GM18526 (cell line): ENCODE measurements around the gene BICD1.

Experiments used
- POLR2A ChIP-seq: IDR thresholded peaks from 3 replicates; pipeline ENCODE4 v1.6.1; 2011; ENCODE audit not compliant: insufficient read length; ENCODE audit errors: extremely low read depth

The BICD1 gene

GRCh38 chr12:32098112-32098511 lies 8.5 kb upstream of the BICD1 start:
- TF ChIP-seq POLR2A, result no peak

- TF ChIP-seq POLR2A, result no peak
Observed at GRCh38 chr12:32100361-32100760, 6.3 kb upstream of the BICD1 start.

GRCh38 chr12:32100888-32101287 lies 5.8 kb upstream of the BICD1 start:
- no peak for TF ChIP-seq POLR2A

GRCh38 chr12:32102234-32102633 lies 4.4 kb upstream of the BICD1 start:
- no peak for TF ChIP-seq POLR2A

GRCh38 chr12:32104572-32105355 lies 1.9 kb upstream of the BICD1 start:
- TF ChIP-seq POLR2A, result no peak

- TF ChIP-seq POLR2A, result no peak
Observed at GRCh38 chr12:32105986-32106516, 596 bp upstream of the BICD1 start.

GRCh38 chr12:32107359-32108267 lies 966 bp downstream of the BICD1 start:
- TF ChIP-seq POLR2A, result no peak

GRCh38 chr12:32108787-32109186 lies 2.1 kb downstream of the BICD1 start:
- TF ChIP-seq POLR2A, result no peak

- TF ChIP-seq POLR2A, result no peak
Observed at GRCh38 chr12:32110417-32110816, 3.8 kb downstream of the BICD1 start.

- TF ChIP-seq POLR2A, result no peak
Observed at GRCh38 chr12:32110942-32111341, 4.3 kb downstream of the BICD1 start.

GRCh38 chr12:32115404-32116104 lies 8.9 kb downstream of the BICD1 start:
- TF ChIP-seq POLR2A, result no peak

GRCh38 chr12:32116897-32117296 lies 10.2 kb downstream of the BICD1 start:
- TF ChIP-seq POLR2A, result no peak

- no peak for TF ChIP-seq POLR2A
Observed at GRCh38 chr12:32117316-32117715, 10.7 kb downstream of the BICD1 start.

GRCh38 chr12:32118806-32119205 lies 12.2 kb downstream of the BICD1 start:
- no peak for TF ChIP-seq POLR2A

GRCh38 chr12:32120419-32120818 lies 13.8 kb downstream of the BICD1 start:
- TF ChIP-seq POLR2A, result no peak
